ENCODE results near the gene STXBP5.

- TF ChIP-seq EZH2 (IDR thresholded peaks at IDR 0.05; ENCODE audit: insufficient read depth, poor library complexity, severe bottlenecking) (no peak), EZH2phosphoT487 (IDR thresholded peaks at IDR 0.05; ENCODE audit: insufficient read depth, low read depth) (no peak)
Measured at GRCh38 chr6:147378819-147379218, 174.6 kb downstream of the STXBP5 start.

All from GM23248 (cell line).